OCI-LY7 (cell line): ENCODE results near the gene SFXN5. TPM values are rescaled to one million over a fixed set of nuclear protein-coding genes. Genes with fewer than 3 reads are reported as not detected.

ENCODE experiments used
- BruUV-seq: library from RNA; stranded (reverse); fragments of 400-500 nt; replicated peaks from 2 replicates; lab custom pipeline; 2021; lab: Mats Ljungman, UMichigan
- CTCF ChIA-PET: fragments of 300-600 bp; sonication (Branson Sonifier 250); formaldehyde crosslinking; loops from one replicate; lab custom pipeline; 2022; ENCODE audit warnings: antibody characterized with exemption; ENCODE audit not compliant: unreplicated experiment; lab: Charles Lee
- POLR2A ChIA-PET: fragments of 300-600 bp; sonication (Branson Sonifier 250); formaldehyde crosslinking; loops from one replicate; lab custom pipeline; 2022; ENCODE audit warnings: antibody characterized with exemption; lab: Charles Lee
- DNase-seq: peaks from one replicate; pipeline ENCODE4 v3.0.0-alpha.2; 2015; ENCODE audit warnings: low spot score
- H2AFZ ChIP-seq: fragments of 200-600 bp; sonication (generic), shearing (Covaris generic); 2 replicates; pipeline ENCODE4 v1.6.1; 2014; ENCODE audit warnings: mild to moderate bottlenecking, antibody characterized with exemption, low read length, moderate library complexity
- H3K27ac ChIP-seq: fragments of 200-600 bp; sonication (generic); 2 replicates; pipeline ENCODE4 v1.5.1; 2014; ENCODE audit warnings: mixed run types, low read depth, mild to moderate bottlenecking, moderate library complexity, low read length, inconsistent platforms; ENCODE audit not compliant: poor library complexity, severe bottlenecking
- H3K36me3 ChIP-seq: fragments of 200-600 bp; sonication (generic); 2 replicates; pipeline ENCODE4 v1.6.1; 2014; ENCODE audit warnings: mild to moderate bottlenecking, antibody characterized with exemption, low read length, moderate library complexity, mixed read lengths; ENCODE audit not compliant: insufficient read depth
- H3K4me1 ChIP-seq: fragments of 200-600 bp; sonication (generic); 2 replicates; pipeline ENCODE4 v1.5.1; 2014; ENCODE audit warnings: mild to moderate bottlenecking, low read length; ENCODE audit not compliant: insufficient read depth, poor library complexity, severe bottlenecking
- H3K4me2 ChIP-seq: fragments of 200-600 bp; sonication (generic); 2 replicates; pipeline ENCODE4 v1.6.1; 2014; ENCODE audit warnings: mild to moderate bottlenecking, low read length
- H3K4me3 ChIP-seq: fragments of 200-600 bp; sonication (generic); 2 replicates; pipeline ENCODE4 v1.5.1; 2014; ENCODE audit warnings: mild to moderate bottlenecking, low read depth, low read length; ENCODE audit not compliant: poor library complexity, severe bottlenecking
- H3K79me2 ChIP-seq: fragments of 200-600 bp; sonication (generic); 2 replicates; pipeline ENCODE4 v1.6.1; 2016; ENCODE audit warnings: low read depth, mild to moderate bottlenecking, low read length, moderate library complexity, mixed read lengths; ENCODE audit not compliant: insufficient read depth
- H3K9me2 ChIP-seq: fragments of 200-600 bp; sonication (generic); 2 replicates; pipeline ENCODE4 v1.6.1; 2016; ENCODE audit warnings: mild to moderate bottlenecking, low read length, mixed read lengths; ENCODE audit not compliant: insufficient read depth
- H3K9me3 ChIP-seq: fragments of 200-600 bp; sonication (generic); 2 replicates; pipeline ENCODE4 v1.6.1; 2014; ENCODE audit warnings: mild to moderate bottlenecking, mixed run types, low read length, mixed read lengths
- H4K20me1 ChIP-seq: fragments of 200-600 bp; sonication (generic); 2 replicates; pipeline ENCODE4 v1.6.1; 2014; ENCODE audit warnings: mild to moderate bottlenecking, antibody characterized with exemption, low read length, moderate library complexity, mixed read lengths; ENCODE audit not compliant: insufficient read depth
- EZH2phosphoT487 ChIP-seq: fragments of 200-600 bp; sonication (generic); IDR thresholded peaks from 2 replicates; pipeline ENCODE4 v1.6.1; 2018; ENCODE audit warnings: low read depth, borderline replicate concordance, mild to moderate bottlenecking, mixed run types, antibody characterized with exemption, low read length, moderate library complexity, mixed read lengths
- intact Hi-C: fragments of 100-400 bp; cut with micrococcal nuclease; formaldehyde crosslinking; loops from one replicate; pipeline ENCODE4 v1.10.0; 2022; ENCODE audit not compliant: unreplicated experiment
- total RNA-seq, 2 experiments: library from RNA; depleted of rRNA in 1 of 2; stranded (reverse); fragments of >200 nt in 1 of 2; shearing (Covaris generic) in 1 of 2; gene quantifications; 2 replicates each; pipeline ENCODE4 v1.2.3, GENCODE V29; 2014 to 2022
- TF ChIP-seq, protein P1 (sequence below): fragments of 200-600 bp; sonication (generic); conservative IDR thresholded peaks from 2 replicates; pipeline ENCODE4 v1.5.1; 2014; ENCODE audit warnings: mild to moderate bottlenecking, antibody characterized with exemption, low read length, moderate library complexity, mixed read lengths

The SFXN5 gene
- total RNA-seq, 2 experiments from 2014 or later: 4.5 to 10.5 TPM

DNA sequence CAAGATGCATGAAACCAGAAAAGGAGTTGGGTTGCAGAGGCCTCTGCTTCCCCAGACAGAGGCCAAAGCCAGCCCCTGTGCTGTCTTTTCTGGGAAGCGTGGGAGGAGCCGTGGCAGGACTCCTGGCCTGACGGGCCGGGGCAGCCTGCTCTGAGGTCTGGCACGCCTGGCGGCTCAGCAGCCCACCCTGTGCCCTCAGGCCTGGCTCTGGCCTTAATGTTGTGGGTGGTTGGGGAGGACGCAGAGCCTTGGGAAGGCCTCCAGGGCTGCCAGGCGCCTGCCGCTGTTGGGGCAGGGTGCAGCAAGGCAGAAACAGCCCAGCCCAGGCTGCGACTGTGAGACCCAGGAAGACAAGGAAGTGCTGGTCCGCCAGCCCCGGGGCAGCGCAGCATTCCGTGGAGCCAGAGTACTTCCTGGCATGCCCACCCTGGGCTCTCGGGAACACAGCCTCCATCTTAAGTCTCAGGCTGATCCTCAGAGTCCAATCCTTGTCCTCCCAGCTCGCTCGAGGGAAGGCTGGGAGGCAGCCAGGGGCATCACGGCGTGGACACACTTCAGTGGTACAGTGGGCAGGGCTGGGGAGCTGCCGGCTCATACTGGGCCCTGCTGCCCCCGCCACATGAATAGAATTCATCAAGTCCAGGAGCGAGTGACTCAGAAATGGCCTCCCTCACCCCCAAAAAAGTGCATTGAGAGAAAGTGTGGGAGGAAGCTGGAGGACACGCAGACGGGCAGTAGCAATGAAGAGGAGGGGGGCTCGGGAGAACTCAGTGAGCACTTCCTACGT, 81.5 kb downstream of the SFXN5 start:
- H4K20me1 ChIP-seq: no peaks in the 10 kb centered on the region
- no peak for TF ChIP-seq EZH2phosphoT487
- TF ChIP-seq, protein P1, sequence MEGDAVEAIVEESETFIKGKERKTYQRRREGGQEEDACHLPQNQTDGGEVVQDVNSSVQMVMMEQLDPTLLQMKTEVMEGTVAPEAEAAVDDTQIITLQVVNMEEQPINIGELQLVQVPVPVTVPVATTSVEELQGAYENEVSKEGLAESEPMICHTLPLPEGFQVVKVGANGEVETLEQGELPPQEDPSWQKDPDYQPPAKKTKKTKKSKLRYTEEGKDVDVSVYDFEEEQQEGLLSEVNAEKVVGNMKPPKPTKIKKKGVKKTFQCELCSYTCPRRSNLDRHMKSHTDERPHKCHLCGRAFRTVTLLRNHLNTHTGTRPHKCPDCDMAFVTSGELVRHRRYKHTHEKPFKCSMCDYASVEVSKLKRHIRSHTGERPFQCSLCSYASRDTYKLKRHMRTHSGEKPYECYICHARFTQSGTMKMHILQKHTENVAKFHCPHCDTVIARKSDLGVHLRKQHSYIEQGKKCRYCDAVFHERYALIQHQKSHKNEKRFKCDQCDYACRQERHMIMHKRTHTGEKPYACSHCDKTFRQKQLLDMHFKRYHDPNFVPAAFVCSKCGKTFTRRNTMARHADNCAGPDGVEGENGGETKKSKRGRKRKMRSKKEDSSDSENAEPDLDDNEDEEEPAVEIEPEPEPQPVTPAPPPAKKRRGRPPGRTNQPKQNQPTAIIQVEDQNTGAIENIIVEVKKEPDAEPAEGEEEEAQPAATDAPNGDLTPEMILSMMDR: no peak
- no TSS peak for BruUV-seq
- H3K27ac ChIP-seq: no peak overlapping the region
- no peak overlapping the region for H2AFZ ChIP-seq
- DNase-seq: no peak
- intact Hi-C loops: no loop called here
- ChIA-PET CTCF (no interaction called here), POLR2A (no interaction called here)
- no peak overlapping the region for H3K4me2 ChIP-seq
- H3K9me2 ChIP-seq: no peaks in the 10 kb centered on the region
- H3K4me3 ChIP-seq: no peak overlapping the region
- H3K36me3 ChIP-seq: no peaks in the 10 kb centered on the region
- H3K79me2 ChIP-seq: no peaks in the 10 kb centered on the region
- H3K9me3 ChIP-seq: no peaks in the 10 kb centered on the region
- no peaks in the 10 kb centered on the region for H3K4me1 ChIP-seq

DNA sequence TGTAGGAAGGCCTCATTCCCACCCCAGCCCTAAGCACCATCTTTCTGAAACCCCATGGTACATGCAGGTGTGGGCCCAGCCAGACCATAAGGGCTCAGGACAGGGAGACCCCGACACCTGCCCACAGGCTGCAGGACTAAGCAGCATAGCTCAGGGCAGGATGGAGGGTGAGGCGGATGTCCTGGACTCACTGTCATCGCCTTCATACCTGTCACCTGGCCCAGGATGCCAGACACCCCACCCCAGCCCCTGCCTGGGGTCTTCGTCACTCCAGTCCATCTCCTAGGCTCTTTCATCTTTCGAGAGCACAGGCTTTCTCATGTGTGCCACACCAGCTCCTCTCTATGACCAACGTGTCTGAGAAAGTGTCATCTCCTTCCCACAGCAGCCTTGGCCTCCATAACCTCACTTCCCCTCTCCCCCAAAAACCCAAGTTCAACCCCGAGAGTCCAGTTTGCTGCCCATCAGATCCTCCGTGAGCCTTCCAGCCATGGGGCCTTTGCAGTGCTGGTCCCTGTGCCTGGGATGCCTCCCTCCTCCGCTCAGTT, 82.7 kb downstream of the SFXN5 start:
- ChIA-PET CTCF (no interaction called here), POLR2A (no interaction called here)
- Histone ChIP-seq H3K36me3 (no peaks in the 10 kb centered on the region), H3K27ac (no peak overlapping the region), H2AFZ (no peak overlapping the region), H4K20me1 (no peaks in the 10 kb centered on the region), H3K4me3 (no peak overlapping the region), H3K4me2 (no peak overlapping the region), H3K4me1 (no peaks in the 10 kb centered on the region), H3K9me2 (no peaks in the 10 kb centered on the region), H3K9me3 (no peaks in the 10 kb centered on the region), H3K79me2 (no peaks in the 10 kb centered on the region)
- TF ChIP-seq EZH2phosphoT487: no peak
- TF ChIP-seq, protein P1: no peak
- no TSS peak for BruUV-seq
- DNase-seq: no peak
- intact Hi-C loops: no loop called here

DNA sequence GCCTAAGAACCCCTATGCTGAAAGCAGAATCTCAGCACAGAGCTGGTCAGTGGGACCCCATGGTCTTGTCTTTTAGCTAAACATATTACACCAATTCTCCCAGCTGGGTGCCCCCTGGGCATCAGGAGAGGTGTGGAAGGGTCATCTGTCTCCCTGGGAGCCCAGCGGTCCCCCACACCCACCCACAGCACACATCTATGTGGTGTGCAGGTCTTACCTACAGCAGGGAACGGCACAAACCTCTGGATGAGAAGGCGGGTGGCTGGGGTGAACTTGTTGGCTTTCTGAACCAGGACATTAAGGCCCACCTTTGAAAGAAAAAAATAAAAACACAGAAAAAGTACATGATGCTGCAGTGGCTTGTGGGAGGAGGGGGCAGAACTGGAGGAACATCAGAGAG, 83.5 kb downstream of the SFXN5 start:
- ChIA-PET POLR2A (interaction anchor here (0.6 kb wide), 1 partner anchor 362 kb away, joined by 3 read pairs; no protein-coding TSS in a partner anchor), CTCF (interaction anchor here (0.5 kb wide), 1 partner anchor 31 kb away, joined by 3 read pairs; no protein-coding TSS in a partner anchor)
- Histone ChIP-seq H3K27ac (no peak overlapping the region), H3K4me1 (no peaks in the 10 kb centered on the region), H3K36me3 (no peaks in the 10 kb centered on the region), H3K4me2 (no peak overlapping the region), H3K79me2 (no peaks in the 10 kb centered on the region), H3K9me3 (no peaks in the 10 kb centered on the region), H3K4me3 (no peak overlapping the region), H4K20me1 (no peaks in the 10 kb centered on the region), H3K9me2 (no peaks in the 10 kb centered on the region), H2AFZ (no peak overlapping the region)
- intact Hi-C loops: no loop called here
- BruUV-seq: no TSS peak
- no peak for DNase-seq
- TF ChIP-seq, protein P1: no peak
- TF ChIP-seq EZH2phosphoT487: no peak
